SK-N-SH (cell line): ENCODE data around the gene PRAME. TPM values are rescaled to one million over a fixed set of nuclear protein-coding genes. Genes with fewer than 3 reads are reported as not detected.

Source experiments
- CTCF ChIA-PET: fragments of 300-600, 350-600 bp; formaldehyde crosslinking; extraction: SDS; loops from one replicate; lab custom pipeline; 2021; lab: Yijun Ruan, JAX
- POLR2A ChIA-PET: fragments of 350-600 bp; sonication (Branson Sonifier 250); formaldehyde crosslinking; extraction: SDS; loops from one replicate; lab custom pipeline; 2020; ENCODE audit warnings: antibody characterized with exemption, inconsistent platforms; lab: Yijun Ruan, JAX
- DNase-seq: peaks from one replicate; pipeline ENCODE4 v3.0.0; 2012
- H2AFZ ChIP-seq: fragments of 200-600 bp; sonication (generic); 2 replicates; pipeline ENCODE4 v1.8.1; 2016; ENCODE audit warnings: antibody characterized with exemption, mild to moderate bottlenecking, low read depth
- H3F3A ChIP-seq: fragments of 200-600 bp; sonication (generic); replicated peaks from 2 replicates; pipeline ENCODE3; 2016; ENCODE audit warnings: antibody characterized with exemption, mild to moderate bottlenecking; ENCODE audit not compliant: insufficient read depth
- H3K27ac ChIP-seq, 2 experiments: fragments of 200-500 bp in 1 of 2; fragments of 200-600 bp in 1 of 2; sonication (Bioruptor generic) in 1 of 2; sonication (generic), shearing (Covaris generic) in 1 of 2; 2 replicates each; pipeline versions ENCODE4 v1.5.1 to v1.6.1; 2014 to 2016; ENCODE audit warnings: low read depth in 2 of 2, inconsistent platforms in 1 of 2, low read length in 1 of 2, mild to moderate bottlenecking in 1 of 2, mixed read lengths in 1 of 2
- H3K27me3 ChIP-seq: fragments of 200-600 bp; sonication (generic), shearing (Covaris generic); 2 replicates; pipeline ENCODE4 v1.6.1; 2016; ENCODE audit warnings: mixed run types; ENCODE audit not compliant: insufficient read depth
- H3K36me3 ChIP-seq, 2 experiments: fragments of 200-500 bp in 1 of 2; fragments of 200-600 bp in 1 of 2; sonication (Bioruptor generic) in 1 of 2; sonication (generic) in 1 of 2; replicated peaks in 1 of 2; 2 replicates each; pipeline versions ENCODE3 to v1.5.1; 2014 to 2016; ENCODE audit warnings: low read length in 1 of 2, mild to moderate bottlenecking in 1 of 2; ENCODE audit not compliant: insufficient read depth in 2 of 2, control insufficient read depth in 1 of 2
- H3K4me1 ChIP-seq, 2 experiments: fragments of 200-500 bp in 1 of 2; fragments of 200-600 bp in 1 of 2; sonication (Bioruptor generic) in 1 of 2; sonication (generic), shearing (Covaris generic) in 1 of 2; 2 replicates each; pipeline versions ENCODE4 v1.5.1 to v1.6.1; 2014 to 2016; ENCODE audit warnings: low read depth in 1 of 2, low read length in 1 of 2, mixed run types in 1 of 2; ENCODE audit not compliant: insufficient read depth in 2 of 2, control insufficient read depth in 1 of 2
- H3K4me2 ChIP-seq: fragments of 200-600 bp; sonication (generic), shearing (Covaris generic); 2 replicates; pipeline ENCODE4 v1.6.1; 2017; ENCODE audit warnings: mixed run types
- H3K4me3 ChIP-seq, 2 experiments: fragments of 200-500 bp in 1 of 2; fragments of 200-600 bp in 1 of 2; sonication (Bioruptor generic) in 1 of 2; sonication (generic), shearing (Covaris generic) in 1 of 2; 2 replicates each; pipeline versions ENCODE4 v1.5.1 to v1.8.1; 2014 to 2016; ENCODE audit warnings: low read depth in 2 of 2, inconsistent platforms in 1 of 2, low read length in 1 of 2, mild to moderate bottlenecking in 1 of 2, mixed read lengths in 1 of 2, moderate library complexity in 1 of 2
- H3K79me2 ChIP-seq: fragments of 200-600 bp; sonication (generic); 2 replicates; pipeline ENCODE4 v1.8.1; 2017; ENCODE audit warnings: mild to moderate bottlenecking; ENCODE audit not compliant: insufficient read depth
- H3K9ac ChIP-seq: fragments of 200-600 bp; sonication (generic); 2 replicates; pipeline ENCODE4 v1.6.1; 2017; ENCODE audit warnings: mixed run types
- H3K9me2 ChIP-seq: fragments of 200-600 bp; sonication (generic); 2 replicates; pipeline ENCODE4 v1.6.1; 2017; ENCODE audit warnings: mixed run types
- H3K9me3 ChIP-seq: fragments of 200-600 bp; sonication (generic); 2 replicates; pipeline ENCODE4 v1.6.1; 2017; ENCODE audit warnings: mixed run types, mild to moderate bottlenecking, moderate library complexity
- H4K20me1 ChIP-seq: fragments of 200-600 bp; sonication (generic); 2 replicates; pipeline ENCODE4 v1.6.1; 2017; ENCODE audit warnings: mild to moderate bottlenecking, mixed run types; ENCODE audit not compliant: insufficient read depth
- CHD2 ChIP-seq: fragments of 150-350 bp; IDR thresholded peaks from 2 replicates; pipeline ENCODE4 v1.6.1; 2018; ENCODE audit warnings: low read length; ENCODE audit not compliant: partially characterized antibody
- ELF1 ChIP-seq: IDR thresholded peaks from 2 replicates; pipeline ENCODE4 v1.4.0; 2012
- EP300 ChIP-seq, 2 experiments: IDR thresholded peaks; 2 replicates each; pipeline versions ENCODE4 v1.4.0 to v1.6.1; 2012; ENCODE audit warnings: borderline replicate concordance in 1 of 2, low read depth in 1 of 2, low read length in 1 of 2
- EZH2phosphoT487 ChIP-seq: fragments of 200-600 bp; sonication (generic); IDR thresholded peaks from 2 replicates; pipeline ENCODE4 v1.6.1; 2017; ENCODE audit warnings: low read depth, mixed run types, mild to moderate bottlenecking, antibody characterized with exemption, moderate library complexity, borderline replicate concordance
- FOSL2 ChIP-seq: IDR thresholded peaks from 2 replicates; pipeline ENCODE4 v1.4.0; 2012; ENCODE audit warnings: low read depth, mild to moderate bottlenecking, moderate library complexity, borderline replicate concordance
- FOXJ3 ChIP-seq: sonication (generic); formaldehyde crosslinking; IDR thresholded peaks from 2 replicates; pipeline ENCODE4 v1.5.1; 2020; ENCODE audit warnings: mild to moderate bottlenecking, missing genetic modification reagents
- GATA2 ChIP-seq: sonication (generic); formaldehyde crosslinking; IDR thresholded peaks from 2 replicates; pipeline ENCODE4 v1.5.0; 2020; ENCODE audit warnings: mild to moderate bottlenecking, missing genetic modification reagents
- MXI1 ChIP-seq: IDR thresholded peaks from 2 replicates; pipeline ENCODE4 v1.6.1; 2012; ENCODE audit warnings: mild to moderate bottlenecking, low read depth, low read length, improper control_type of control experiment
- RAD21 ChIP-seq: IDR thresholded peaks from 2 replicates; pipeline ENCODE4 v1.6.1; 2012; ENCODE audit warnings: mild to moderate bottlenecking, low read length
- RXRA ChIP-seq: IDR thresholded peaks from 2 replicates; pipeline ENCODE4 v1.4.0; 2012; ENCODE audit warnings: low read depth, mild to moderate bottlenecking, borderline replicate concordance
- SIN3A ChIP-seq: IDR thresholded peaks from 2 replicates; pipeline ENCODE4 v1.6.1; 2012; ENCODE audit warnings: low read depth, mild to moderate bottlenecking, low read length, moderate library complexity, borderline replicate concordance
- SMC3 ChIP-seq: IDR thresholded peaks from 2 replicates; pipeline ENCODE4 v1.6.1; 2012; ENCODE audit warnings: low read depth, low read length, improper control_type of control experiment
- TAF1 ChIP-seq: IDR thresholded peaks from 2 replicates; pipeline ENCODE4 v1.6.1; 2012; ENCODE audit warnings: low read depth, mild to moderate bottlenecking, low read length, moderate library complexity, borderline replicate concordance
- TCF12 ChIP-seq: IDR thresholded peaks from 2 replicates; pipeline ENCODE4 v1.4.0; 2012
- USF1 ChIP-seq: IDR thresholded peaks from 2 replicates; pipeline ENCODE4 v1.4.0; 2012; ENCODE audit warnings: low read depth, borderline replicate concordance
- WGBS: methylation state at CpG from one replicate; pipeline ENCODE4 v1.1.6; 2017; ENCODE audit warnings: low lambda C conversion rate; 5-methylcytosine and 5-hydroxymethylcytosine counted together
- polyA plus RNA-seq, 3 experiments: library from polyadenylated mRNA; depleted of rRNA; stranded (reverse); fragments of >200 nt; gene quantifications; 2 replicates each; pipeline ENCODE4 v1.2.3, GENCODE V29; 2012
- TF ChIP-seq, protein P1 (sequence below): fragments of 150-350 bp; IDR thresholded peaks from 2 replicates; pipeline ENCODE4 v1.6.1; 2016; ENCODE audit warnings: mild to moderate bottlenecking, low read depth, low read length

The PRAME gene
- polyA plus RNA-seq, 1 of the 3 experiments (the other 2 are of a cell fraction): 193 TPM

DNA sequence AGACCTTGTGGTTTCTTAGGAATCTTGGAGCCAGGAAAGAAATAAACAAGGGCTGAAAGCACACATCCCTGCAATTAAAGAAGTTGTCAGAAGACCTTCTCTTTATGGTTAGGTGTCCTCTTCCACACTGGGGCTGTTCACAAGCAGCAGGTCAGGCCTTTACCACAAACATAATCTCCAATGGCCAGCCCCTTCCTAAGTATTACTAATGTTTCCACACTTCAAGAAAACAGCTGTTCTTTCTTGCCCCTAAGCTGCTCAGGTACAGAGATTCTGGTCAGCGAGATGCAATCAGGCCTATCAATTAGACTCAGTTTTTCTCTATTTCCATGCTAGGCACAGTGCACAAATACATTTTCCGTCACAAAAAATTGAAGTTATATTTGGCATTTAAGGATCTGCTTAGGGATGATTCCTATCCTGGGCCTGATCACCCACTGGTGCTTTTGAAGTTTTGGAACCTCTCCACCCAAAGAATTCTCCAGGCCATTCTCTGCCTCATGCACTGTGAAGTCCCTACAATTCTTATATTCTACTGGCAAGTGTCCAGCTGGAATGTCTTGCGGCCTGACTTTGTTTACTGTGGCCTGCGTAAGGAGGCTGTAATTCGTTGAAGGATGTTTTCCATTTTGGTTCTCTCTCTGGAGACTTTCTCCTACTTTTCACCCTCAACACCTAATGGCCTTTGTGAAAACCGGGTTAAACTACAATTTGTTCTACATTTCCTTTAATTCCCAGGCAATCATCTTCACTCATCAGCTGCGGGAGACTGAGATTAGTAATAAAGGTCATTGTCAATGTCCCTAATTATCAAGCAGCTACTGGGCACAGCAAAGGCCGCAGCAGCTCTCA, 5.1 kb downstream of the PRAME start:
- Histone ChIP-seq H3K9ac (no peak overlapping the region), H3K4me1 (peaks cover 0 to 54% of the 10 kb centered on the region in 2 experiments; a peak in 3 of 4 replicates), H3F3A (peaks cover 8% of the 10 kb centered on the region), H3K9me2 (no peaks in the 10 kb centered on the region), H3K36me3 (peaks cover 66 to 67% of the 10 kb centered on the region in 2 experiments), H3K79me2 (peaks cover 76% of the 10 kb centered on the region), H3K4me3 (no peak overlapping the region), H3K4me2 (peak overlapping the region; percentile 20; the same call in 1 of the 2 replicates), H3K9me3 (no peaks in the 10 kb centered on the region), H3K27ac (peak overlapping the region; percentile 21 to 63; a peak in 3 of 4 replicates), H2AFZ (no peak overlapping the region), H3K27me3 (no peaks in the 10 kb centered on the region), H4K20me1 (peaks cover 83% of the 10 kb centered on the region)
- no peak for DNase-seq
- TF ChIP-seq MXI1 (no peak), USF1 (no peak), SIN3A (no peak), CHD2 (no peak)
- WGBS: 52% methylated on average over 8 of the region's 8 CpGs
- CTCF ChIA-PET: interaction anchor here (0.9 to 1.9 kb wide), 8 partner anchors 19 to 90 kb away, joined by 3 to 11 read pairs (median 6); partner anchors contain the start of gene ZNF280B
- POLR2A ChIA-PET: interaction anchor here (1.1 kb wide), 1 partner anchor 7 kb away, joined by 3 read pairs; no protein-coding TSS in a partner anchor

DNA sequence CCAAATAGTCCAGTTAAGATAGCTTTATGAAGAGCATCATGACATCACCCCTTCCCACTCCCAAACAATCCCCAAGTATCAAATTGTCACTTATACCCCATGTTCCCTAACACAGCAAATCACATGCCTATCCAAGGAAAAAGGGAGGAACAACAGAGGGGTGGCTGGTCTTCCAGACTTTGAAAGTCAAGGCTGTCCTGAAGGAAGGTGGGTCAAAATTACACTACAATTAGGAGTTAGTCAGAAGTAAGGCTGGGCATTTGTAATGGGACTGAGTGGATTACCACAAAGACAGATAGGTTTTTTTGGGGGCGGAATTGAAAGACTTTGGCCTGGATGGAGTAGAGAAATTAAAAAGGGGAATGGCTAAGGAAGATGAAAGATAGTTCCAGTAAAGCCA, 5.9 kb downstream of the PRAME start:
- H3K27ac ChIP-seq: peak overlapping the region; percentile 21 to 63; a peak in 3 of 4 replicates
- H3K4me3 ChIP-seq: no peak overlapping the region; a peak in 1 of 4 replicates
- peaks cover 72% of the 10 kb centered on the region for H3K79me2 ChIP-seq
- H3F3A ChIP-seq: peaks cover 13% of the 10 kb centered on the region
- H3K27me3 ChIP-seq: no peaks in the 10 kb centered on the region
- no peak overlapping the region for H3K9ac ChIP-seq
- H4K20me1 ChIP-seq: peaks cover 92% of the 10 kb centered on the region
- CTCF ChIA-PET: interaction anchor here (0.8 to 4.0 kb wide), 13 partner anchors 23 to 130 kb away, joined by 3 to 15 read pairs (median 4); partner anchors contain the start of gene ZNF280B
- no peaks in the 10 kb centered on the region for H3K9me2 ChIP-seq
- POLR2A ChIA-PET: interaction anchor here (0.6 kb wide), 1 partner anchor 45 kb away, joined by 3 read pairs; the partner anchor contains the start of gene ZNF280B
- DNase-seq: no peak
- H3K4me1 ChIP-seq: peaks cover 0 to 54% of the 10 kb centered on the region in 2 experiments; a peak in 3 of 4 replicates
- 100% methylated on average over 1 of the region's 1 CpG for WGBS
- peak overlapping the region; percentile 31; the same call in 1 of the 2 replicates for H3K4me2 ChIP-seq
- peaks cover 69 to 76% of the 10 kb centered on the region in 2 experiments for H3K36me3 ChIP-seq
- H3K9me3 ChIP-seq: no peaks in the 10 kb centered on the region
- no peak overlapping the region for H2AFZ ChIP-seq
- TF ChIP-seq SMC3 (no peak), GATA2 (CRISPR knock-in tag) (no peak), TAF1 (no peak), FOSL2 (no peak), RXRA (no peak), EP300 (IDR thresholded peaks at IDR 0.05; ENCODE audit: borderline replicate concordance in 1 of 2, low read depth in 1 of 2, low read length in 1 of 2) (no peak), RAD21 (no peak), EZH2phosphoT487 (no peak), ELF1 (no peak), TCF12 (no peak), FOXJ3 (no peak)
- TF ChIP-seq, protein P1, sequence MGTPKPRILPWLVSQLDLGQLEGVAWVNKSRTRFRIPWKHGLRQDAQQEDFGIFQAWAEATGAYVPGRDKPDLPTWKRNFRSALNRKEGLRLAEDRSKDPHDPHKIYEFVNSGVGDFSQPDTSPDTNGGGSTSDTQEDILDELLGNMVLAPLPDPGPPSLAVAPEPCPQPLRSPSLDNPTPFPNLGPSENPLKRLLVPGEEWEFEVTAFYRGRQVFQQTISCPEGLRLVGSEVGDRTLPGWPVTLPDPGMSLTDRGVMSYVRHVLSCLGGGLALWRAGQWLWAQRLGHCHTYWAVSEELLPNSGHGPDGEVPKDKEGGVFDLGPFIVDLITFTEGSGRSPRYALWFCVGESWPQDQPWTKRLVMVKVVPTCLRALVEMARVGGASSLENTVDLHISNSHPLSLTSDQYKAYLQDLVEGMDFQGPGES: no peak
- TF ChIP-seq, all 33 proteins: peak for 0
